HFF-Myc (cell line): Measurements from ENCODE around the gene MUC2.

Source experiments
- DNase-seq: peaks from one replicate; pipeline ENCODE4 v3.0.0-alpha.2; 2011; ENCODE audit warnings: low read depth; ENCODE audit errors: extremely low read depth
- H3K4me3 ChIP-seq: replicated peaks from 2 replicates; pipeline ENCODE4 v1.5.1; 2011; ENCODE audit warnings: low read depth, mild to moderate bottlenecking, control low read depth, low read length
- CTCF ChIP-seq: IDR thresholded peaks from 2 replicates; pipeline ENCODE4 v1.5.1; 2012; ENCODE audit warnings: mild to moderate bottlenecking, low read depth, low read length, control low read depth; ENCODE audit errors: missing control alignments

The MUC2 gene

GRCh38 chr11:1064167-1064566 lies 10.5 kb upstream of the MUC2 start:
- H3K4me3 ChIP-seq: no peak overlapping the region
- no peak for TF ChIP-seq CTCF
- DNase-seq: no peak

- no peak overlapping the region for H3K4me3 ChIP-seq
- DNase-seq: no peak
- no peak for TF ChIP-seq CTCF
Measured at GRCh38 chr11:1067812-1068496, 6.7 kb upstream of the MUC2 start.

- no peak for TF ChIP-seq CTCF
Measured at GRCh38 chr11:1069740-1070139, 4.9 kb upstream of the MUC2 start.

GRCh38 chr11:1070594-1071462 lies 3.8 kb upstream of the MUC2 start:
- no peak for DNase-seq
- H3K4me3 ChIP-seq: no peak overlapping the region
- TF ChIP-seq CTCF: no peak

More at GRCh38 chr11:1069740-1070139, 4.9 kb upstream of the MUC2 start:
- H3K4me3 ChIP-seq: no peak overlapping the region
- no peak for DNase-seq

GRCh38 chr11:1071571-1072115 lies 3.0 kb upstream of the MUC2 start:
- TF ChIP-seq CTCF: no peak
- no peak overlapping the region for H3K4me3 ChIP-seq
- DNase-seq: no peak

GRCh38 chr11:1072116-1072820 lies 2.4 kb upstream of the MUC2 start:
- TF ChIP-seq CTCF: no peak
- H3K4me3 ChIP-seq: no peak overlapping the region

More at GRCh38 chr11:1072116-1072820, 2.4 kb upstream of the MUC2 start:
- DNase-seq: peak; percentile 26
